NT2/D1 (cell line): ENCODE results near the gene FHAD1.

Experiments used
- YY1 ChIP-seq: IDR thresholded peaks from 2 replicates; pipeline ENCODE4 v1.6.1; 2011; ENCODE audit not compliant: insufficient read length, insufficient read depth
- ZNF274 ChIP-seq: IDR thresholded peaks from 2 replicates; pipeline ENCODE4 v1.6.1; 2011; ENCODE audit warnings: mild to moderate bottlenecking, low read depth, low read length

DNA sequence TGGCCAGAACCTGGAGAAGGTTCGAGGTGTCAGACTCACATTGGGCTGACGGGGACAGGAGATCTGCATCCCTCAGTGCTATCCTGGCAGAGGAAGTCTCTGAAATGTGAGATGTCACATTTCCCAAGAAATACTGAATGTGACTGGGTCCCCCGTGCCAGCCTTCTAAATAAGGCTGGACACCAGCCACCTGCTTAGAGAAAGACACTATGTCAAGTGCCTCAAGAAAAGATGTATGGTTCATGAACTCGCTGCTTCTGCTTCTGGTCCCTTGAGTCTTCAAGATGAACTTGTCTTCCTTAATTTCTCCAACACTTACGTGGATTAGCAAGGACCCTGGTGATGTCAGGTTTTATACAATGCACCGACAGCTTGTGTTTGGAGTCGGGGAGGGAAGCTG lies 42.1 kb upstream of the FHAD1 start:
- TF ChIP-seq YY1 (no peak), ZNF274 (no peak)
